Measurements from ENCODE around the gene SORT1.
A peak's percentile ranks its signal among the peaks of the same experiment; 100 is the strongest.

SORT1 gene

GRCh38 chr1:109275706-109276345 lies 121.9 kb downstream of the SORT1 start:
- DNase-seq (ENCODE audit: low read depth in 3 of 3), result no peak

- DNase-seq (ENCODE audit: low read depth in 3 of 3), result no peak
Observed at GRCh38 chr1:109274533-109275476, 122.9 kb downstream of the SORT1 start.

GRCh38 chr1:109273570-109274288 lies 124.0 kb downstream of the SORT1 start:
- no peak for DNase-seq (ENCODE audit: low read depth in 3 of 3)

GRCh38 chr1:109272831-109273547 lies 124.7 kb downstream of the SORT1 start:
- DNase-seq (ENCODE audit: low read depth in 3 of 3), result no peak

GRCh38 chr1:109272021-109272799 lies 125.5 kb downstream of the SORT1 start:
- DNase-seq (ENCODE audit: low read depth in 3 of 3), result no peak

GRCh38 chr1:109271458-109271857 lies 126.3 kb downstream of the SORT1 start:
- DNase-seq (ENCODE audit: low read depth in 3 of 3), result no peak

GRCh38 chr1:109270623-109271317 lies 126.9 kb downstream of the SORT1 start:
- DNase-seq (ENCODE audit: low read depth in 3 of 3), result no peak

- no peak for DNase-seq (ENCODE audit: low read depth in 3 of 3)
Observed at GRCh38 chr1:109269981-109270622, 127.6 kb downstream of the SORT1 start.

DNA sequence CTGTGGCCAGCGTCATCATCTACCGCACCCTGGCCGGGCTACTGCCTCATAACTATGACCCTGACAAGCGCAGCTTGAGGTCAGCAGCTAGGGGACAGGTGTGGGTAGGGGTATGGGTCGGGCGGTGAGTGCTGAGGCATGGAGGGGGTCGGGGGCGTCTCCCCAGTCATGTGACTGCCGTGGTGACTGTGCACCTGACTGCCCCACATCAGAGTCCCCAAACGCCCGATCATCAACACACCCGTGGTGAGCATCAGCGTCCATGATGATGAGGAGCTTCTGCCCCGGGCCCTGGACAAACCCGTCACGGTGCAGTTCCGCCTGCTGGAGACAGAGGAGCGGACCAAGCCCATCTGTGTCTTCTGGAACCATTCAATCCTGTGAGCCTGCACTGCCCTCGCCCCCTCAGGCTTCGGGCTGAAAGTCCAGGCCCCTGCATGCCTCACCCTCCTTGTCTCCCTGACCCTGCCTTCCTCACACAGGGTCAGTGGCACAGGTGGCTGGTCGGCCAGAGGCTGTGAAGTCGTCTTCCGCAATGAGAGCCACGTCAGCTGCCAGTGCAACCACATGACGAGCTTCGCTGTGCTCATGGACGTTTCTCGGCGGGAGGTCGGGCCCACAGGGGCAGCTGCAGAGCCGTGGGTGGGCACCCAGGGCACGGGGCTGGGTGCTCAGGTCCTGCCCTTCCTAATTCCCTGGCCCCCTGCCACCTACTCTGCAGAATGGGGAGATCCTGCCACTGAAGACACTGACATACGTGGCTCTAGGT lies 128.3 kb downstream of the SORT1 start:
- DNase-seq (ENCODE audit: low read depth in 3 of 3), result no peak

- DNase-seq (ENCODE audit: low read depth in 3 of 3), result no peak
Observed at GRCh38 chr1:109268431-109269211, 129.1 kb downstream of the SORT1 start.

DNA sequence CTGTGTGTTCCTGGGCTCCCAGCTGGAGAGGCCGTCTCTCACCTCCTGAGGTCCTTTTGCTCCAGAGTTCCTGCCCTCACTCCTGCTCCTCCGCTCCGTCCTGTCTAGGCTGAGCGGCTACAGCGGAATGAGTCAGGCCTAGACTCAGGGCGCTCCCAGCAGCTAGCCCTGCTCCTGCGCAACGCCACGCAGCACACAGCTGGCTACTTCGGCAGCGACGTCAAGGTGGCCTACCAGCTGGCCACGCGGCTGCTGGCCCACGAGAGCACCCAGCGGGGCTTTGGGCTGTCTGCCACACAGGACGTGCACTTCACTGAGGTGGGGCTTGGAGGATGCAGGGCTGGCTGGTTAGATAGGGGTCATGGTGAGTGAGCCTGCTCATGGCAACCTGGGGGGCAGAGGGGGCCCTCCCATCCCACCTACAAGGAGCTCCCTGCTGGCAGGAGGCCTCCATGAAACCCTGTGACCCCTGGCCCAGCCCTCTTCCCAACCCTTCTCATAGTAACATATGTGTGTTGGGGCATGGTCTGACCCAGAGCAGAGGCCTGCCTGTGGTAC lies 129.9 kb downstream of the SORT1 start:
- DNase-seq (ENCODE audit: low read depth in 3 of 3), result no peak

DNA sequence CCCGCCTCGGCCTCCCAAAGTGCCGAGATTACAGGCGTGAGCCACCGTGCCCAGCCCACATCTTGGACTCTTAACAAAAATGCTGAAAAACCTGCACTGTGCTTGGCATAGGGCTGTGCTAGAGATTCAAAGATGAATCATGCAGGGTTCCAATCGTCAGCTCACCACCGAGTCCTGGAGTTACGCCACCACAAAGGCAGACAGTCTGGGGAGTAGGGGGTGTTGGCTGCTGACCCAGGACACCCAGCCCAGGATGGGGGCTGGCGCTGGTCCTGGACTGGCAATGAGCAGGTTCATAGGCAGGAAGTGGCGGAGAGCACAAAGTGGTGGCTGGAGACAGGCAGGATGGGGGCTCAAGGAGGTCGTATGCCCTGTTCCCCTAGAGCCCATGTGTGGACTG lies 130.8 kb downstream of the SORT1 start:
- no peak for DNase-seq (ENCODE audit: low read depth in 3 of 3)

DNA sequence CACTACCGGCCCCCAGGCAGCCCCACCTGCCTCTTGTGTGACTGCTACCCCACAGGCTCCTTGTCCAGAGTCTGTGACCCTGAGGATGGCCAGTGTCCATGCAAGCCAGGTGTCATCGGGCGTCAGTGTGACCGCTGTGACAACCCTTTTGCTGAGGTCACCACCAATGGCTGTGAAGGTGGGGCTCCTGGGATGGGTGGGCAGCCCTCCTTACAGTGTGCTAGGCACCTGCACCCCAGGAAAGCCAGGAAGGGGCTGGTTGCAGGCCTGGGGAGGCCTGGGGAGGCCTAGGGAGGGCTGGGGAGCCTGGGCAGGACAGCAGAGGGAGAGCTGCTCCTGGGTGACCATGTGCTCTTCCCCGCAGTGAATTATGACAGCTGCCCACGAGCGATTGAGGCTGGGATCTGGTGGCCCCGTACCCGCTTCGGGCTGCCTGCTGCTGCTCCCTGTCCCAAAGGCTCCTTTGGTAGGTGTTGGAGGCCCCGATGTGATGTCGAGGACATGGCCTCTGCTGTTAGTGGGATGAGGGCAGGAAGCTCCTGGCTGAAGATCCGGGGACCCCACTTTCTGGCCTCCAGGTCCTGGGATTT lies 131.9 kb downstream of the SORT1 start:
- no peak for DNase-seq (ENCODE audit: low read depth in 3 of 3)

DNA sequence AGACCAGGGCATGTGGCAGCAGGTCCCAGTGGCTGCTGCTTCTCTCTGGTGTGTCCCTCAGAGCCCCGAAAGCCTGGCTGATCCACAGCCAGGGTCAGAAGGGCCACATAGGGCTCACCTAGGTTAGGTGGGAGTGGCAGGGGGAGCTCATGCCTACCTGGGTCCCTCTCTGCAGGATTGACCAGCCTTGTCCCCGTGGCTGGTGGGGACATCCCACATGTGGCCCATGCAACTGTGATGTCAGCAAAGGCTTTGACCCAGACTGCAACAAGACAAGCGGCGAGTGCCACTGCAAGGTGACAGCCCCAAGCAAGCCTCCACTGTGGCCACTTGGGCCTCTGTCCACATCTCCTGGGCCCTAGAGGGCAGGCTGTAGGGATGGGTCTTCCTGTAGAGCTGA lies 132.7 kb downstream of the SORT1 start:
- DNase-seq (ENCODE audit: low read depth in 3 of 3), result no peak

GRCh38 chr1:109264379-109264755 lies 133.4 kb downstream of the SORT1 start:
- no peak for DNase-seq (ENCODE audit: low read depth in 3 of 3)

GRCh38 chr1:109263597-109264378 lies 133.9 kb downstream of the SORT1 start:
- peak; percentile 69 to 78 (median 74) for DNase-seq (ENCODE audit: low read depth in 3 of 3)

- DNase-seq (ENCODE audit: low read depth in 3 of 3), result no peak
Observed at GRCh38 chr1:109263234-109263596, 134.5 kb downstream of the SORT1 start.

Measured in stimulated activated CD4-positive, alpha-beta T cell treated with anti-CD3 and anti-CD28 coated beads, TNF-alpha, amount 100 ng/mL, for 48 hours (primary cell).